OCI-LY7 (cell line): ENCODE measurements around the gene SECISBP2. TPM values are rescaled to one million over a fixed set of nuclear protein-coding genes. Genes with fewer than 3 reads are reported as not detected.

ENCODE experiments used
- BruUV-seq: library from RNA; stranded (reverse); fragments of 400-500 nt; replicated peaks from 2 replicates; lab custom pipeline; 2021; lab: Mats Ljungman, UMichigan
- CTCF ChIA-PET: fragments of 300-600 bp; sonication (Branson Sonifier 250); formaldehyde crosslinking; loops from one replicate; lab custom pipeline; 2022; ENCODE audit warnings: antibody characterized with exemption; ENCODE audit not compliant: unreplicated experiment; lab: Charles Lee
- POLR2A ChIA-PET: fragments of 300-600 bp; sonication (Branson Sonifier 250); formaldehyde crosslinking; loops from one replicate; lab custom pipeline; 2022; ENCODE audit warnings: antibody characterized with exemption; lab: Charles Lee
- DNase-seq: peaks from one replicate; pipeline ENCODE4 v3.0.0-alpha.2; 2015; ENCODE audit warnings: low spot score
- H2AFZ ChIP-seq: fragments of 200-600 bp; sonication (generic), shearing (Covaris generic); 2 replicates; pipeline ENCODE4 v1.6.1; 2014; ENCODE audit warnings: mild to moderate bottlenecking, antibody characterized with exemption, low read length, moderate library complexity
- H3K27ac ChIP-seq: fragments of 200-600 bp; sonication (generic); 2 replicates; pipeline ENCODE4 v1.5.1; 2014; ENCODE audit warnings: mixed run types, low read depth, mild to moderate bottlenecking, moderate library complexity, low read length, inconsistent platforms; ENCODE audit not compliant: poor library complexity, severe bottlenecking
- H3K36me3 ChIP-seq: fragments of 200-600 bp; sonication (generic); 2 replicates; pipeline ENCODE4 v1.6.1; 2014; ENCODE audit warnings: mild to moderate bottlenecking, antibody characterized with exemption, low read length, moderate library complexity, mixed read lengths; ENCODE audit not compliant: insufficient read depth
- H3K4me1 ChIP-seq: fragments of 200-600 bp; sonication (generic); 2 replicates; pipeline ENCODE4 v1.5.1; 2014; ENCODE audit warnings: mild to moderate bottlenecking, low read length; ENCODE audit not compliant: insufficient read depth, poor library complexity, severe bottlenecking
- H3K4me2 ChIP-seq: fragments of 200-600 bp; sonication (generic); 2 replicates; pipeline ENCODE4 v1.6.1; 2014; ENCODE audit warnings: mild to moderate bottlenecking, low read length
- H3K4me3 ChIP-seq: fragments of 200-600 bp; sonication (generic); 2 replicates; pipeline ENCODE4 v1.5.1; 2014; ENCODE audit warnings: mild to moderate bottlenecking, low read depth, low read length; ENCODE audit not compliant: poor library complexity, severe bottlenecking
- H3K79me2 ChIP-seq: fragments of 200-600 bp; sonication (generic); 2 replicates; pipeline ENCODE4 v1.6.1; 2016; ENCODE audit warnings: low read depth, mild to moderate bottlenecking, low read length, moderate library complexity, mixed read lengths; ENCODE audit not compliant: insufficient read depth
- H3K9me2 ChIP-seq: fragments of 200-600 bp; sonication (generic); 2 replicates; pipeline ENCODE4 v1.6.1; 2016; ENCODE audit warnings: mild to moderate bottlenecking, low read length, mixed read lengths; ENCODE audit not compliant: insufficient read depth
- H3K9me3 ChIP-seq: fragments of 200-600 bp; sonication (generic); 2 replicates; pipeline ENCODE4 v1.6.1; 2014; ENCODE audit warnings: mild to moderate bottlenecking, mixed run types, low read length, mixed read lengths
- H4K20me1 ChIP-seq: fragments of 200-600 bp; sonication (generic); 2 replicates; pipeline ENCODE4 v1.6.1; 2014; ENCODE audit warnings: mild to moderate bottlenecking, antibody characterized with exemption, low read length, moderate library complexity, mixed read lengths; ENCODE audit not compliant: insufficient read depth
- CTCF ChIP-seq: fragments of 200-600 bp; sonication (generic); conservative IDR thresholded peaks from 2 replicates; pipeline ENCODE4 v1.5.1; 2014; ENCODE audit warnings: mild to moderate bottlenecking, antibody characterized with exemption, low read length, moderate library complexity, mixed read lengths
- EZH2phosphoT487 ChIP-seq: fragments of 200-600 bp; sonication (generic); IDR thresholded peaks from 2 replicates; pipeline ENCODE4 v1.6.1; 2018; ENCODE audit warnings: low read depth, borderline replicate concordance, mild to moderate bottlenecking, mixed run types, antibody characterized with exemption, low read length, moderate library complexity, mixed read lengths
- intact Hi-C: fragments of 100-400 bp; cut with micrococcal nuclease; formaldehyde crosslinking; loops from one replicate; pipeline ENCODE4 v1.10.0; 2022; ENCODE audit not compliant: unreplicated experiment
- total RNA-seq, 2 experiments: library from RNA; depleted of rRNA in 1 of 2; stranded (reverse); fragments of >200 nt in 1 of 2; shearing (Covaris generic) in 1 of 2; gene quantifications; 2 replicates each; pipeline ENCODE4 v1.2.3, GENCODE V29; 2014 to 2022

The SECISBP2 gene
- total RNA-seq, 2 experiments from 2014 or later: 77.6 to 85.5 TPM

DNA sequence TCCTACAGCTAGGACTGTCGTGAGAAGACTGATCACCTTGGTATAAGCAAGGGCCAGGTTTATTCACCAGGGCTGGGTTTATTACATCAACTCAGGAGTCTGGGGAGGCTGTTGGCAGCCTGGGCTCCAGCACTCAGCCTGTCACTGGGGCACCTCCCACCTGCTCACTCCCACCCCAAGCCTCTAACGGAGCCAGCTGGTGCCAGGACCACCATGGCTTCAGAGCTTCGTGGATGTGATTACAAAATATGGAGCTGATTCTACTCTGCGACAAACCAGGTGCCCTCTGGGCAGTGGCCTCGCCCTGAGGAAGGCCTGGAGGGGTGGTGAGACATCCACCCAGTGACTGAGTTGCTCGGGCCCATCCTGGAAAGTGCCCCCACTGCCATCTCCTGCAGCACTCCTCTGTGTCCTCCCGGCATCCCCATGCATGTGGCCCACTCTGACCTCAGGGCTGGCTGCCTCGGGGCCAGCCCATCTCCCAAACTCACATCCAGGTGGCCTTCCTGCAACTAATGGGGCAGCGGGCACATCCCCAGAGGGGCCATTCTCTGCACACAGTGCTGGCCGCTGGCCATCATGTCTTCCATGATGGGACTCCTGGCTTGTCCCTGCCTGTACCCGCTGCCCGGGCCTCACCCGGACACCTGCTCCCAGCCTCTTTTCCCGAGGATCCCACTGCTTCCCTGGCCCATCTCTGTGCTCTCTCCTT, 49.6 kb downstream of the SECISBP2 start:
- CTCF ChIA-PET: interaction anchor here (0.5 kb wide), 1 partner anchor 8 kb away, joined by 5 read pairs; no protein-coding TSS in a partner anchor

DNA sequence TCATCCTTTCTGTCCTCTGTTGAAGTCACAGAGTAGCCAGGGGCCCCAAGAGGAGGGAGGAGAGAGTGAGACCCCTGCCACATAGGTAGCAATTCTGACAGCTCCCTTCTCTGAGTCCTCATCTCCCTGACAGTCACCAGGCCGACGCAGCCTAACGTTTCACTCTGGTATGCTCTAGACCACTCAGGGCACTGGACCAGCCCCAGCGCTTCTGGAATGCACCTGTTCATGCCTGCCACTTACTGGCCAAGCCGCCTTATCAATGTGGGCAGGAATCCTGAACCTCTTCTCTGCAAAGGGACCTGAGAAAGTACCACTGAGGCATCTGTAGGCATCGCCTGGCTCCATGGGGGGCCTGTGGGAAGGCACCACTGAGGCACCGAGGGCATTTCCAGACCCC, 50.2 kb downstream of the SECISBP2 start:
- Histone ChIP-seq H3K79me2 (no peaks in the 10 kb centered on the region), H3K4me3 (no peak overlapping the region), H4K20me1 (no peaks in the 10 kb centered on the region), H3K4me1 (no peaks in the 10 kb centered on the region), H3K9me3 (no peaks in the 10 kb centered on the region), H2AFZ (no peak overlapping the region), H3K4me2 (no peak overlapping the region), H3K36me3 (no peaks in the 10 kb centered on the region), H3K27ac (no peak overlapping the region), H3K9me2 (no peaks in the 10 kb centered on the region)
- TF ChIP-seq EZH2phosphoT487: no peak
- TF ChIP-seq CTCF: no peak
- ChIA-PET POLR2A (no interaction called here), CTCF (no interaction called here)
- DNase-seq: no peak
- BruUV-seq: no TSS peak
- intact Hi-C loops: no loop called here

More for the DNA sequence above, 49.6 kb downstream of the SECISBP2 start:
- intact Hi-C loops: no loop called here
- Histone ChIP-seq H3K4me3 (no peak overlapping the region), H2AFZ (no peak overlapping the region), H3K4me1 (no peaks in the 10 kb centered on the region), H3K79me2 (no peaks in the 10 kb centered on the region), H3K9me3 (no peaks in the 10 kb centered on the region), H4K20me1 (no peaks in the 10 kb centered on the region), H3K4me2 (no peak overlapping the region), H3K36me3 (peaks cover under 1% of the 10 kb centered on the region; the same call in 1 of the 2 replicates), H3K27ac (no peak overlapping the region), H3K9me2 (no peaks in the 10 kb centered on the region)
- DNase-seq: no peak
- POLR2A ChIA-PET: interaction anchor here (0.9 kb wide), 1 partner anchor 49 kb away, joined by 3 read pairs; no protein-coding TSS in a partner anchor
- no peak for TF ChIP-seq CTCF
- no peak for TF ChIP-seq EZH2phosphoT487
- no TSS peak for BruUV-seq

DNA sequence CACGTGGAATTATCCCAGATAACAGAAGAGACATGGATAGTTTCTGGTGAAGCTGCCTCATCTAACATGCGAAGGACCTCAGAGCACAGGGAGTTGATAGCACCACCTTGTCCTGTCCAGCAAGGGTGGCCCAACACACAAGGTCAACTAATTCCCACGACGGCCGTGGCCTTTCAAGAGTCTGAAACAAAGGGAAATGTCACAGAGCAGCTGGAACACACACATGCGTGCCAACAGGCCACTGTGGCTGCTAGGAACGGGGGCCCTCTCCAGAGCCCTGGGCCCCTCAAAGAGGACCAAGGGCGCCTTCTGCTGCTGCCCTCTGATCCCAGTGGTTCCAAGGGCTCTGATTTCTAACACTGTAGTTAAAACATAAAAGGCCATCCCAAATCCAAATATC, 50.7 kb downstream of the SECISBP2 start:
- DNase-seq: no peak
- H3K9me3 ChIP-seq: no peaks in the 10 kb centered on the region
- H3K4me2 ChIP-seq: no peak overlapping the region
- no peaks in the 10 kb centered on the region for H3K36me3 ChIP-seq
- ChIA-PET POLR2A (no interaction called here), CTCF (no interaction called here)
- H3K4me1 ChIP-seq: no peaks in the 10 kb centered on the region
- H4K20me1 ChIP-seq: no peaks in the 10 kb centered on the region
- intact Hi-C loops: no loop called here
- H3K9me2 ChIP-seq: no peaks in the 10 kb centered on the region
- H2AFZ ChIP-seq: no peak overlapping the region
- no peaks in the 10 kb centered on the region for H3K79me2 ChIP-seq
- no peak overlapping the region for H3K27ac ChIP-seq
- no peak overlapping the region for H3K4me3 ChIP-seq
- TF ChIP-seq EZH2phosphoT487: no peak
- no TSS peak for BruUV-seq
